HUES48 (cell line): ENCODE measurements around the gene ADAM12.

Experiments
- H3K27ac ChIP-seq: one replicate; pipeline ENCODE4 v1.7.0; 2013; ENCODE audit warnings: low read depth, low read length, inconsistent platforms
- H3K27me3 ChIP-seq: 2 replicates; pipeline ENCODE4 v1.6.1; 2013; ENCODE audit warnings: mild to moderate bottlenecking, low read length; ENCODE audit not compliant: control insufficient read depth, insufficient read depth
- H3K36me3 ChIP-seq: 2 replicates; pipeline ENCODE4 v1.6.1; 2013; ENCODE audit warnings: low read length; ENCODE audit not compliant: control insufficient read depth, insufficient read depth
- H3K4me1 ChIP-seq: 2 replicates; pipeline ENCODE4 v1.6.1; 2013; ENCODE audit warnings: mild to moderate bottlenecking, low read length; ENCODE audit not compliant: control insufficient read depth, insufficient read depth
- H3K4me3 ChIP-seq: 2 replicates; pipeline ENCODE4 v1.5.1; 2013; ENCODE audit warnings: mild to moderate bottlenecking, low read depth, low read length
- H3K9ac ChIP-seq: 2 replicates; pipeline ENCODE4 v1.6.1; 2013; ENCODE audit warnings: mild to moderate bottlenecking, low read depth, low read length, moderate library complexity
- H3K9me3 ChIP-seq: 2 replicates; pipeline ENCODE4 v1.6.1; 2013; ENCODE audit warnings: low read length; ENCODE audit not compliant: control insufficient read depth, insufficient read depth

The ADAM12 gene

DNA sequence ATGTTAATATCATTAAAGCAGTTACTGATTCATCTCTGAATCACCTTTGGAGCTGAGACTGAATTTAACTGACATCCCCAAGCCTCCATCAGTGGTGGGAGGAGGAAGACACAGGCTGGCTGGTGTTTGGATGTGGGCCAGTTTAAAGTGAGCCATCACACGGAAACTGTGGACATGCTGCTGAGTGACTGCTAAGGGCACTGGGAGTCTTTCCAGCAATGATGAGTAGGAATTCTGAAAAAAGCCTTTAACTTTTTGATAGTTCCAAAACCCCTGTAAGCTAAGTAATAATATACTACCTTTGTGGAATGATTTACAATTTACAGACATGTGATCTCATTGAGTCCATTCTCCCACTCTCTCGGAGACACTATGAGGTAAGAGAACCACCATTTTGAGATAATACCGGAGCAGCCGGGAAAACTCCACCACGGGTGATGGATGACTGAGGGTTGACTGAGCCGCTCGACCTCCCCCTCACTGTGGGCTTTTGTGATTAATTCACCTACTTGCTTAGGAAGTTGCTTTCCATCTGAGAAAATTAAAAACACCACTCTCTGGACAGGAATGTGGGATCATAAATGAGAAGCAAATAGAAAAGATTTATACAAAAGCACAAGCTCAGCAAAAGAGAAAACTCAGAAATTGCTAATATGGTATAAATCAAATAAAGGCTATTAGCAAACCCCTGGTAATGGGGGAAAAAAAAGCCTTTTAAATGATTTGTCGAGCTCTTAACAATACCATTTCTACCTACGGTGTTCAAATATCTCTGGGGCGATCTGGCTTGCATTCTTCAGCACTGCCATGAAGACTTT, 297.2 kb downstream of the ADAM12 start:
- H3K4me3 ChIP-seq, result no peak overlapping the region
- H3K9ac ChIP-seq, result no peak overlapping the region
- H3K27me3 ChIP-seq, result no peaks in the 10 kb centered on the region
- H3K9me3 ChIP-seq, result no peaks in the 10 kb centered on the region
- H3K27ac ChIP-seq, result no peak overlapping the region
- no peaks in the 10 kb centered on the region for H3K4me1 ChIP-seq
- H3K36me3 ChIP-seq, result no peaks in the 10 kb centered on the region

GRCh38 chr10:126090443-126090842, 297.8 kb downstream of the ADAM12 start:
- no peak overlapping the region for H3K9ac ChIP-seq
- H3K27me3 ChIP-seq, result no peaks in the 10 kb centered on the region
- no peaks in the 10 kb centered on the region for H3K36me3 ChIP-seq
- H3K4me1 ChIP-seq, result no peaks in the 10 kb centered on the region
- no peak overlapping the region for H3K27ac ChIP-seq
- no peaks in the 10 kb centered on the region for H3K9me3 ChIP-seq
- H3K4me3 ChIP-seq, result no peak overlapping the region

DNA sequence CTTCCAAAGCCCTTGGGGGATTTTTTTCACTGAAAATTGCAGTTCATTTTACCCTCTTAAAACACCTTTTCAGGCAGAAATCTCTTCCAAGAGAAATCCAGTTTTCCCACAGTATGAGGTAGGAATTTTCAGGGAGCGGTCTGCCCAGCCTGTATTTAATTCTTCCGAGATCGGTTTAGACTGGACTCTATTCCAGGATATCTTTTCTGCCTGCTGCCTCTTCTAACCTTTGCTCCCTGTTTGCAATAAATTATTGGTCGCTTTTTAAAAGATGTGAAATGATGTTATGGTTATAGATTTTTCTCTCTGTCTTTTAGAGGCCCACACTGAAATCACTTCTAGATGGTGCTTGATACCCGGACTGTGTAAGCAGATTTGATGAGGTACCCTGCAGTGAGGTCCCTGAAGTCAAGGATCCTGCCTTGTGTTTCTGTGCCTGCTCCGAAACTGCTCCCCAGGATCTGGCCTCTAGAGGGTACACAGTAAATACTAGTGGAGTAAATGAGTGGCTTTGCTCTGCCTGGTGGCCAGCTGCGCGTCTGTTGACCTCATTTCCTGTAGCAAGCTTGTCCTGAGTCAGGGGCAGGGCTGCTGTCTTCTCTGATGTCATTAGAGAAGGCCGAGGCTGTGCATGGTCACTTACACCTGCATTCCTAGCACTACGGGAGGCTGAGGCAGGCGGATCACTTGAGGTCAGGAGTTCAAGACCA, 300.3 kb downstream of the ADAM12 start:
- Histone ChIP-seq H3K27me3 (no peaks in the 10 kb centered on the region), H3K27ac (no peak overlapping the region), H3K9ac (no peak overlapping the region), H3K4me1 (no peaks in the 10 kb centered on the region), H3K9me3 (no peaks in the 10 kb centered on the region), H3K4me3 (no peak overlapping the region), H3K36me3 (no peaks in the 10 kb centered on the region)

DNA sequence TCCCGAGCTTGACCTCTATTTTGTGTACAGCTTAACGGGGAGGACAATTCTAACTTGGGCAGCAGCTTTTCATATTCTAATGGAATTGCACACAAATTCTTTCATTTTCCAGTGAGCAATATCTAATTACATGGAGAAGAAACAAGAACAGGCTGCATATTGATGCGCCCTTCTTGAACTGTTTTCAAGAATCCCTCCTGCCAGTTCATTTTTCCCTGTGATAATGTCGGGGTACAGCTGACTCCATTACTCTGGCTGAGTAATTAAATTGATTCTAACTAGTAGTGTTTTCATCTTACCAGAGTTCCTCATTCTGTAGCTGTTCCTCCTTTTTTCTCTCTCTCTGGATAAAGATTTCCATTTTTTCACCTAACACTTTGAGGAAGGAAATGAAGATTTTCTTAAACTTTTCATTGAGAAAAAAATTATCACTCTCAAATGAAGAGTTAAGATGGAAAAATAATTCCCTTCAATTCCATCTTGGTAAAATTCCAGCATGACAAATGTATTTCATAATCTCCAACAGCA, 301.1 kb downstream of the ADAM12 start:
- Histone ChIP-seq H3K36me3 (no peaks in the 10 kb centered on the region), H3K4me3 (no peak overlapping the region), H3K4me1 (no peaks in the 10 kb centered on the region), H3K27me3 (no peaks in the 10 kb centered on the region), H3K9me3 (no peaks in the 10 kb centered on the region), H3K9ac (no peak overlapping the region), H3K27ac (no peak overlapping the region)

- Histone ChIP-seq H3K36me3 (no peaks in the 10 kb centered on the region), H3K9ac (no peak overlapping the region), H3K27me3 (no peaks in the 10 kb centered on the region), H3K27ac (no peak overlapping the region), H3K4me3 (no peak overlapping the region), H3K4me1 (no peaks in the 10 kb centered on the region), H3K9me3 (no peaks in the 10 kb centered on the region)
These were observed 302.5 kb downstream of the ADAM12 start for GRCh38 chr10:126085806-126086205.

GRCh38 chr10:126084369-126084768, 303.9 kb downstream of the ADAM12 start:
- Histone ChIP-seq H3K27ac (no peak overlapping the region), H3K9me3 (no peaks in the 10 kb centered on the region), H3K9ac (no peak overlapping the region), H3K36me3 (no peaks in the 10 kb centered on the region), H3K4me1 (no peaks in the 10 kb centered on the region), H3K4me3 (no peak overlapping the region), H3K27me3 (no peaks in the 10 kb centered on the region)

DNA sequence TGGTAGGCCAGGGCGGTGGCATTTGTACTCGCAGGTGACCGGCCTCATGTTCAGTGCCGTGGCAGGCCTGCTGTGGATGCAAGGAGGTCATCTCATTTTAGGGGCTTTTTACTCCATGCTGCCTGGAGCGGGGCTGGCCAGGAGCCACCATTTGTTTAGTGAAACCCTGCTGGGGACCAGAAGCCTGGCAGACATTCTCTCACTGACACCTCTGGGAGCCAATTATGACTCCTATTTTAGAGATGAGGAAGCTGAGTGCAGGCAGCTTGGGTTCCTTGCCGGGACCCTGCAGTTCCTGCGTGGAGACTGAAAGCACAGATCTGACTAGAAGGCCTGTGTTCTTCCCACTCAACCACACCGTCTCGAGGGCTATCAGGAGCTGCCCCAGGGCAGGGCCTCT, 305.3 kb downstream of the ADAM12 start:
- no peaks in the 10 kb centered on the region for H3K9me3 ChIP-seq
- no peaks in the 10 kb centered on the region for H3K27me3 ChIP-seq
- no peak overlapping the region for H3K9ac ChIP-seq
- no peak overlapping the region for H3K4me3 ChIP-seq
- no peaks in the 10 kb centered on the region for H3K4me1 ChIP-seq
- no peak overlapping the region for H3K27ac ChIP-seq
- no peaks in the 10 kb centered on the region for H3K36me3 ChIP-seq

- no peaks in the 10 kb centered on the region for H3K27me3 ChIP-seq
- H3K4me1 ChIP-seq, result no peaks in the 10 kb centered on the region
- no peak overlapping the region for H3K27ac ChIP-seq
- no peak overlapping the region for H3K9ac ChIP-seq
- no peaks in the 10 kb centered on the region for H3K36me3 ChIP-seq
- H3K4me3 ChIP-seq, result no peak overlapping the region
- no peaks in the 10 kb centered on the region for H3K9me3 ChIP-seq
These were observed 306.3 kb downstream of the ADAM12 start for GRCh38 chr10:126081841-126082466.

- Histone ChIP-seq H3K27ac (no peak overlapping the region), H3K4me3 (no peak overlapping the region), H3K27me3 (no peaks in the 10 kb centered on the region), H3K9me3 (no peaks in the 10 kb centered on the region), H3K36me3 (no peaks in the 10 kb centered on the region), H3K9ac (no peak overlapping the region), H3K4me1 (no peaks in the 10 kb centered on the region)
These were observed 307.3 kb downstream of the ADAM12 start for GRCh38 chr10:126080879-126081411.

GRCh38 chr10:126080291-126080825, 307.9 kb downstream of the ADAM12 start:
- Histone ChIP-seq H3K4me1 (no peaks in the 10 kb centered on the region), H3K27me3 (no peaks in the 10 kb centered on the region), H3K9me3 (no peaks in the 10 kb centered on the region), H3K27ac (no peak overlapping the region), H3K9ac (no peak overlapping the region), H3K36me3 (no peaks in the 10 kb centered on the region), H3K4me3 (no peak overlapping the region)
